ENCODE measurements around the gene CMKLR1.

Gene CMKLR1

DNA sequence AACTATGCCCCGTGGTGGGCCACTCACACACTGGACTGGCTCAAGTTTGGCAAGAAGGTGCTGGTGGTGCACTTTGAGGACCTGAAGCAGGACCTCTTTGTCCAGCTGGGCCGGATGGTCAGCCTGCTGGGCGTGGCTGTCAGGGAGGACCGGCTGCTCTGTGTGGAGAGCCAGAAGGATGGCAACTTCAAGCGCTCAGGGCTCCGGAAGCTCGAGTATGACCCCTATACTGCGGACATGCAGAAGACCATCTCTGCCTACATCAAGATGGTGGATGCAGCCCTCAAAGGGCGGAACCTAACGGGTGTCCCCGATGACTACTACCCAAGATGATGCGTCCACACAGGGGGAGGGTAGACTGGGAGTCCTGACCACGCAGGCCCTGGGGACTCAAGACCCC, 91.1 kb downstream of the CMKLR1 start:
- TF ChIP-seq, protein P1, sequence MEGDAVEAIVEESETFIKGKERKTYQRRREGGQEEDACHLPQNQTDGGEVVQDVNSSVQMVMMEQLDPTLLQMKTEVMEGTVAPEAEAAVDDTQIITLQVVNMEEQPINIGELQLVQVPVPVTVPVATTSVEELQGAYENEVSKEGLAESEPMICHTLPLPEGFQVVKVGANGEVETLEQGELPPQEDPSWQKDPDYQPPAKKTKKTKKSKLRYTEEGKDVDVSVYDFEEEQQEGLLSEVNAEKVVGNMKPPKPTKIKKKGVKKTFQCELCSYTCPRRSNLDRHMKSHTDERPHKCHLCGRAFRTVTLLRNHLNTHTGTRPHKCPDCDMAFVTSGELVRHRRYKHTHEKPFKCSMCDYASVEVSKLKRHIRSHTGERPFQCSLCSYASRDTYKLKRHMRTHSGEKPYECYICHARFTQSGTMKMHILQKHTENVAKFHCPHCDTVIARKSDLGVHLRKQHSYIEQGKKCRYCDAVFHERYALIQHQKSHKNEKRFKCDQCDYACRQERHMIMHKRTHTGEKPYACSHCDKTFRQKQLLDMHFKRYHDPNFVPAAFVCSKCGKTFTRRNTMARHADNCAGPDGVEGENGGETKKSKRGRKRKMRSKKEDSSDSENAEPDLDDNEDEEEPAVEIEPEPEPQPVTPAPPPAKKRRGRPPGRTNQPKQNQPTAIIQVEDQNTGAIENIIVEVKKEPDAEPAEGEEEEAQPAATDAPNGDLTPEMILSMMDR (IDR thresholded peaks at IDR 0.05), result no peak
- TF ChIP-seq ZFX (IDR thresholded peaks at IDR 0.05; ENCODE audit: borderline replicate concordance), result no peak
- H3K27ac ChIP-seq, result no peak overlapping the region

DNA sequence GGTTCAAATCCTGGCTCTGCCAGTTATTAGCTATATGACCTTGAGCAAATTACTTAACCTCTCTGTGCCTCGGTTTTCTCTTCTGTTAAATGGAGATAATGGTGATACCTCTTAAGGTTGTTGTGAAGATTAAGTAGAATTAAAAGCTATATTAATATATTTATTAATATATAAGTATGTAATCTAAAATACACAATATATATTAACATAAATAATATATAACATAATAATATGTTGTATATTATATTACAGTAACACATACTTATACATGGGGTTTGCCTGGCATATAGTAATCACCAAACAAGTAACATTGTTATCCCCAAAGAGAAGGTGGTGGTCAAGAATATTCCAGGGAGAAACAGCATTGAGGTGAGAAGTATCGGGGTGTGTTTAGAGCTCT, 92.0 kb downstream of the CMKLR1 start:
- no peak overlapping the region for H3K27ac ChIP-seq
- TF ChIP-seq, protein P1 (IDR thresholded peaks at IDR 0.05), result no peak
- TF ChIP-seq ZFX (IDR thresholded peaks at IDR 0.05; ENCODE audit: borderline replicate concordance), result no peak

DNA sequence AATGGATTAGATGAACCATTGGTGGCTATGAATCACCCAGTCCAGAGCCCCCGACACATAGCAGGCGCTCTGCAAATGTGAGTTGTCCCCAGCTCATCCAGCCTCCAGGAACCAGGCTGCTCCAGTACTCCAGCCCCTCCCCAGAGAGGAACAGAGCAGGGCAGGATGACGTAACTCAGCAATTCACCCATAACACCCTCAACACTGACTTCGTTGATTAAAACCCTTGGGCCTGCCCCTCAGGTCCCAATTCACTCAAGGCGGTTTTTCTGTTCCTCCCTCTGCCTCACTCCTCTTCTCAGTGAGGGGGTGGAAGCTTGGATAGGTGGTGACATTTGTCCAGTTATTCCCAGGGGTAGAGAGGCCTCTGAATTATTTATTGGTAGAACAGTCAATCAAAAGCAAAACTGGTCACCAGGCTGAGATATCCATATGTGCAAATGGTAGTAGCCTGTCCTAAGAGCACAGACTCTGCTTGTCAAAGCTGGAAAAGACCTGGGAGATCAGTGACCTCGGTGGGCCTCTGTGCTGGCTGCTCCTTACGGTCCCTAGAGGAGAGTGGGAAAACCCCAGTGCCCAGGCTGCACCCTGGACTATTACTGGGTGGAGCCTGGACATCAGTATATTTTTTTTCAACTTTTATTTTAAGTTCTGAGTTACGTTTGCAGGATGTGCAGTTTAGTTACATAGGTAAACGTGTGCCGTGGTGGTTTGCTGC, 97.0 kb downstream of the CMKLR1 start:
- no peak overlapping the region for H3K27ac ChIP-seq
- TF ChIP-seq ZFX (IDR thresholded peaks at IDR 0.05; ENCODE audit: borderline replicate concordance), result no peak
- TF ChIP-seq, protein P1 (IDR thresholded peaks at IDR 0.05), result no peak

DNA sequence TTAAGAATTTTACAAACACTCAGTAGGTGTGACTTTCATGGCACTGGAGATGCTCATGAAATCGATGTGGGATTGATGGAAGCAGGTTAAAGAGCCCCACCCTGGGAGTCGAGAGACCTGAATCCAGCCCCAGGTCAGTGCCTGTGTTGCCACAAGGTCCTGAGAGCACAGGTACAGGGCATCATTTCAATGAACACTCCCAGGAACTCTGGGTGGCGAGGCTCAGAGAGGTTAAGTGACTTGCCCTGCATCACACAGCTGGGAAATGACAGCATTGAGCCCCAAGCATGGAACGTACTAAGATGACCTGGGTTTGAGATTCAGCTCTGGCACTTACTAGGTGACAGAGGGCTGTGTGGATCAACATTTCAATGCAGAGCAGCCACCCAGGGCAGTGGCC, 98.2 kb downstream of the CMKLR1 start:
- TF ChIP-seq ZFX (IDR thresholded peaks at IDR 0.05; ENCODE audit: borderline replicate concordance), result no peak
- TF ChIP-seq, protein P1 (IDR thresholded peaks at IDR 0.05), result no peak
- no peak overlapping the region for H3K27ac ChIP-seq

DNA sequence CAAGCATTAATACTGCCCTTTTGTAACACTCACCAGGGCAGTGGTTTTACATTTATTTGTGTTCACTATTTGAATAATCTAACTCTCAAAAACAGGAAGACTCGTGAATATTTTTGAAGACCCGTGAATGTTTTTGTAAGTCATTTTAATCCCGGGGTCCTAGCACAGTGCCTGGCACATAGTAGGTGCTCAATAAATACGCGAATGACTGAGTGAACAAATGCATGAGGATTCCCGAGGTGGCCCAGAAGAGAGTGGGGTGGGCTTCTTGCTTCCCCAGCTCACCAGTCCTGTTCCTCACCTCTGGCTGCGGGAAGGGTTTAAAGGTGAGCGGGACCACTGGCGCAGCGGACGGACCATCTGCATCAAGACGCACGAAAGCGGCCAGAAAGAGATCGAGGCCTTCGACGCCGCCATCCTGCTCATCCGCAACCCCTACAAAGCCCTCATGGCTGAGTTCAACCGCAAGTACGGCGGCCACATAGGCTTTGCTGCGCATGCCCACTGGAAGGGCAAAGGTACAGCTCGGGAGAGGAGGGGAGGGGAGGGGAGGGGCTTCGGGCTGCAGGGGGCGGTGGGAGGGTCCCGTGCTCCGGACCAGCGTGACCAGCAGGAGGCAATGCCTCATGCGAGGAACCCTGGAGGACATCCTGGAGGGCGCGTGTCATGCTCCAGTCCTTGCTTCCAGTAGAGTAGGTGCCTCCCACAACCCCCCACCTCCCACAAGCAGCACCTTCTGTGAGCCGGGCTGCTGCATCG, 98.9 kb downstream of the CMKLR1 start:
- TF ChIP-seq, protein P1 (IDR thresholded peaks at IDR 0.05), result no peak
- no peak for TF ChIP-seq ZFX (IDR thresholded peaks at IDR 0.05; ENCODE audit: borderline replicate concordance)
- H3K27ac ChIP-seq, result no peak overlapping the region

DNA sequence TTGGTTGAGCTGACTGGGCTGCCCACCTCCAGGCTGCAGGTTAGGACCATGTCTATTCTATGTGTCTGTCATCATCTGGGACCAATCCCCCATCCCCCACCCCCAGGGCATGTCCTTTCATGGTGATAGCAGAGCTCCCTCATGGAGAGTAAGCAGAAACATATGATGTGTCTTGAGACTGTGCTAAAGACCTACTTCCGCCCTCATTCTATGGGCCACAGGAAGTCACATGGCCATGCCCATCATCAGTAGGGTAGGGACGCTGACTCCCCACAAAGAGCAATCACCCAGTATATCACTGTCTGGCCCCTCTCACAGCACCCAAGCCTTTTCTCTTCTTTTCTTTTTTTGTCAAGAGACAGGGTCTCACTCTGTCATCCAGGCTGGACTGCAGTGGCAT, 99.7 kb downstream of the CMKLR1 start:
- no peak overlapping the region for H3K27ac ChIP-seq
- TF ChIP-seq, protein P1 (IDR thresholded peaks at IDR 0.05), result no peak
- no peak for TF ChIP-seq ZFX (IDR thresholded peaks at IDR 0.05; ENCODE audit: borderline replicate concordance)

DNA sequence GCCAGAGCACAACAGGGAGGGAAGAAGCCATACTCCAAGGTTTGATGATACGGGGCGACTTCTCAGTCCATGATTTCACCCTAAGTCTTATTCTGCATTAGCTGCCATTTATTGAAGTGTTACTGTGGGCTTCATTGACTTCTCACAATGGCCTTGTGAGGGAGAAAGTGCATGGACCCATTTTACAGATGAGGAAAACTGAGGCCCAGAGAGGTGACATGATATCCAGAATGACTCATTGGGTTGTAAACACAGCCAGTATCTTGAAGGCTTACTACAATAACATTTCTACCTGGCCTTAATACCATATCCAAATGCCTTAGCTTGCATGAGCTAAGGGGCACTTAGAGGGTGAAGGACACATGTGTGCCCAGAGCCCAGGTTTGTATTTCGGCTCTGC, 100.6 kb downstream of the CMKLR1 start:
- no peak overlapping the region for H3K27ac ChIP-seq
- TF ChIP-seq ZFX (IDR thresholded peaks at IDR 0.05; ENCODE audit: borderline replicate concordance), result no peak
- TF ChIP-seq, protein P1 (IDR thresholded peaks at IDR 0.05), result no peak
